Keratinocyte (primary cell): ENCODE results near the gene AMER3. TPM values are rescaled to one million over a fixed set of nuclear protein-coding genes. Genes with fewer than 3 reads are reported as not detected.

ENCODE experiments used
- DNase-seq: peaks from one replicate; pipeline ENCODE4 v3.0.0-alpha.2; 2011; ENCODE audit warnings: low read depth, missing footprints, low spot score
- FAIRE-seq: peaks from 2 replicates; lab custom pipeline; 2011; peaks lifted over from hg19 to GRCh38; lab: Jason Lieb, UNC
- H2AFZ ChIP-seq: 2 replicates; pipeline ENCODE4 v1.6.0; 2012; ENCODE audit warnings: low read length, control low read depth, inconsistent platforms; ENCODE audit not compliant: control insufficient read depth
- H3K27ac ChIP-seq: 2 replicates; pipeline ENCODE4 v1.5.1; 2011; ENCODE audit warnings: low read length; ENCODE audit not compliant: control insufficient read depth, insufficient read depth
- H3K27me3 ChIP-seq: 3 replicates; pipeline ENCODE4 v1.6.0; 2011; ENCODE audit warnings: low read length; ENCODE audit not compliant: control insufficient read depth, insufficient read depth; ENCODE audit errors: extremely low read depth
- H3K36me3 ChIP-seq, 2 experiments: 2 replicates in 1 of 2; 3 replicates in 1 of 2; pipeline ENCODE4 v1.5.1; 2011; ENCODE audit warnings: low read length in 2 of 2, mild to moderate bottlenecking in 1 of 2; ENCODE audit not compliant: control insufficient read depth in 2 of 2, insufficient read depth in 2 of 2; ENCODE audit errors: extremely low read depth in 1 of 2
- H3K4me1 ChIP-seq: 3 replicates; pipeline ENCODE4 v1.5.1; 2011; ENCODE audit warnings: low read length; ENCODE audit not compliant: control insufficient read depth, insufficient read depth; ENCODE audit errors: extremely low read depth
- H3K4me2 ChIP-seq: 3 replicates; pipeline ENCODE4 v1.6.0; 2011; ENCODE audit warnings: low read depth, low read length; ENCODE audit not compliant: control insufficient read depth, insufficient read depth; ENCODE audit errors: extremely low read depth
- H3K4me3 ChIP-seq, 3 experiments: fragments of 200-600 bp in 1 of 3; sonication (generic) in 1 of 3; 2 replicates in 2 of 3; 3 replicates in 1 of 3; pipeline ENCODE4 v1.5.1; 2011 to 2016; ENCODE audit warnings: low read length in 3 of 3, mild to moderate bottlenecking in 3 of 3, control low read depth in 2 of 3, inconsistent platforms in 1 of 3, low read depth in 1 of 3, mixed read lengths in 1 of 3, mixed run types in 1 of 3, moderate library complexity in 1 of 3; ENCODE audit not compliant: control insufficient read depth in 2 of 3, insufficient read depth in 2 of 3; ENCODE audit errors: extremely low read depth in 1 of 3
- H3K79me2 ChIP-seq: 2 replicates; pipeline ENCODE4 v1.6.0; 2012; ENCODE audit warnings: low read length; ENCODE audit not compliant: control insufficient read depth, insufficient read depth
- H3K9ac ChIP-seq: 3 replicates; pipeline ENCODE4 v1.6.0; 2011; ENCODE audit warnings: low read length; ENCODE audit not compliant: control insufficient read depth, insufficient read depth; ENCODE audit errors: extremely low read depth
- H3K9me1 ChIP-seq: 3 replicates; pipeline ENCODE4 v1.6.0; 2011; ENCODE audit warnings: low read length; ENCODE audit not compliant: control insufficient read depth, insufficient read depth; ENCODE audit errors: extremely low read depth
- H3K9me3 ChIP-seq: 2 replicates; pipeline ENCODE4 v1.5.1; 2012; ENCODE audit warnings: low read depth, low read length; ENCODE audit not compliant: control insufficient read depth
- H4K20me1 ChIP-seq: 3 replicates; pipeline ENCODE4 v1.6.0; 2011; ENCODE audit warnings: low read length; ENCODE audit not compliant: control insufficient read depth, insufficient read depth; ENCODE audit errors: extremely low read depth
- EZH2 ChIP-seq: IDR thresholded peaks from one replicate; pipeline ENCODE4 v1.6.1; 2012; ENCODE audit warnings: inconsistent platforms, mild to moderate bottlenecking, low read length, moderate library complexity
- dilution Hi-C: fragments of 300-500 bp; cut with MboI; formaldehyde crosslinking; loops from one replicate; pipeline ENCODE4 v1.7.0; 2020; ENCODE audit warnings: low sequenced_read_pairs; ENCODE audit not compliant: extremely low pct_ligation_motif_present
- polyA plus RNA-seq, 5 experiments: library from polyadenylated mRNA; depleted of rRNA in 3 of 5; stranded (reverse) in 3 of 5; stranded (forward) in 1 of 5; unstranded in 1 of 5; fragments of >200 nt; gene quantifications; 1 replicate in 1 of 5; 2 replicates in 3 of 5; 3 replicates in 1 of 5; pipeline versions ENCODE4 v1.2.1 to v1.2.3, GENCODE V29; 2011 to 2012; ENCODE audit warnings: missing spikeins in 2 of 5, low read depth in 1 of 5, low replicate concordance in 1 of 5
- TF ChIP-seq, protein P1 (sequence below), 3 experiments: IDR thresholded peaks in 1 of 3; conservative IDR thresholded peaks in 1 of 3; optimal IDR thresholded peaks in 1 of 3; 2 replicates in 2 of 3; 3 replicates in 1 of 3; pipeline versions ENCODE3 to v1.5.1; 2011; ENCODE audit warnings: low read length in 3 of 3, mild to moderate bottlenecking in 3 of 3, moderate library complexity in 2 of 3, control low read depth in 1 of 3, inconsistent platforms in 1 of 3; ENCODE audit not compliant: insufficient read depth in 2 of 3; ENCODE audit errors: extremely low read depth in 1 of 3

AMER3 gene
- polyA plus RNA-seq, 1 donor (not counting 4 experiments of a cell fraction or from before 2014, with no cell fraction given): not detected

GRCh38 chr2:130787841-130788240 is 32.5 kb downstream of the AMER3 start:
- no peak overlapping the region for H3K27ac ChIP-seq
- H3K9me1 ChIP-seq: no peaks in the 10 kb centered on the region
- H3K9me3 ChIP-seq: no peaks in the 10 kb centered on the region
- TF ChIP-seq, protein P1, sequence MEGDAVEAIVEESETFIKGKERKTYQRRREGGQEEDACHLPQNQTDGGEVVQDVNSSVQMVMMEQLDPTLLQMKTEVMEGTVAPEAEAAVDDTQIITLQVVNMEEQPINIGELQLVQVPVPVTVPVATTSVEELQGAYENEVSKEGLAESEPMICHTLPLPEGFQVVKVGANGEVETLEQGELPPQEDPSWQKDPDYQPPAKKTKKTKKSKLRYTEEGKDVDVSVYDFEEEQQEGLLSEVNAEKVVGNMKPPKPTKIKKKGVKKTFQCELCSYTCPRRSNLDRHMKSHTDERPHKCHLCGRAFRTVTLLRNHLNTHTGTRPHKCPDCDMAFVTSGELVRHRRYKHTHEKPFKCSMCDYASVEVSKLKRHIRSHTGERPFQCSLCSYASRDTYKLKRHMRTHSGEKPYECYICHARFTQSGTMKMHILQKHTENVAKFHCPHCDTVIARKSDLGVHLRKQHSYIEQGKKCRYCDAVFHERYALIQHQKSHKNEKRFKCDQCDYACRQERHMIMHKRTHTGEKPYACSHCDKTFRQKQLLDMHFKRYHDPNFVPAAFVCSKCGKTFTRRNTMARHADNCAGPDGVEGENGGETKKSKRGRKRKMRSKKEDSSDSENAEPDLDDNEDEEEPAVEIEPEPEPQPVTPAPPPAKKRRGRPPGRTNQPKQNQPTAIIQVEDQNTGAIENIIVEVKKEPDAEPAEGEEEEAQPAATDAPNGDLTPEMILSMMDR (optimal IDR thresholded peaks at IDR 0.05 in 1 of 3, IDR thresholded peaks at IDR 0.05 in 1 of 3, conservative IDR thresholded peaks at IDR 0.05 in 1 of 3; ENCODE audit: extremely low read depth in 1 of 3, insufficient read depth in 2 of 3, low read length in 3 of 3): no peak
- no peak for TF ChIP-seq EZH2
- no peak overlapping the region for H2AFZ ChIP-seq
- H3K27me3 ChIP-seq: no peaks in the 10 kb centered on the region
- no peak overlapping the region for H3K4me3 ChIP-seq
- H3K4me1 ChIP-seq: no peaks in the 10 kb centered on the region
- H3K4me2 ChIP-seq: no peak overlapping the region
- no peaks in the 10 kb centered on the region for H4K20me1 ChIP-seq
- dilution Hi-C loops: no loop called here
- H3K36me3 ChIP-seq: no peaks in the 10 kb centered on the region
- FAIRE-seq (no peak), DNase-seq (no peak)
- no peaks in the 10 kb centered on the region for H3K79me2 ChIP-seq
- H3K9ac ChIP-seq: no peak overlapping the region

GRCh38 chr2:130790312-130790711 is 35.0 kb downstream of the AMER3 start:
- H4K20me1 ChIP-seq: no peaks in the 10 kb centered on the region
- no peak overlapping the region for H3K27ac ChIP-seq
- H3K9me1 ChIP-seq: no peaks in the 10 kb centered on the region
- no peaks in the 10 kb centered on the region for H3K9me3 ChIP-seq
- no peaks in the 10 kb centered on the region for H3K27me3 ChIP-seq
- no peaks in the 10 kb centered on the region for H3K79me2 ChIP-seq
- FAIRE-seq (no peak), DNase-seq (no peak)
- TF ChIP-seq, protein P1 (optimal IDR thresholded peaks at IDR 0.05 in 1 of 3, IDR thresholded peaks at IDR 0.05 in 1 of 3, conservative IDR thresholded peaks at IDR 0.05 in 1 of 3; ENCODE audit: extremely low read depth in 1 of 3, insufficient read depth in 2 of 3, low read length in 3 of 3): no peak
- TF ChIP-seq EZH2: no peak
- no peaks in the 10 kb centered on the region for H3K36me3 ChIP-seq
- H3K4me3 ChIP-seq: no peak overlapping the region
- no peak overlapping the region for H2AFZ ChIP-seq
- H3K9ac ChIP-seq: no peak overlapping the region
- no peak overlapping the region for H3K4me2 ChIP-seq
- dilution Hi-C loops: no loop called here
- H3K4me1 ChIP-seq: no peaks in the 10 kb centered on the region
